CD14-positive monocyte (primary cell): ENCODE results near the gene CD276. TPM values are rescaled to one million over a fixed set of nuclear protein-coding genes. Genes with fewer than 3 reads are reported as not detected.
"Not testable (repeated sequence)": the region's sequence is repeated elsewhere in the genome, so short reads cannot be mapped to it uniquely, and the experiment has no call there.

Source experiments
- DNase-seq, 3 donors: peaks; one replicate each; pipeline ENCODE4 v3.0.0-alpha.2; 2011 to 2022
- H2AFZ ChIP-seq: 2 replicates; pipeline ENCODE4 v1.6.0; 2012; ENCODE audit warnings: mild to moderate bottlenecking, low read depth, low read length, inconsistent platforms; ENCODE audit not compliant: insufficient read depth, poor library complexity, severe bottlenecking
- H3K27ac ChIP-seq, 2 donors: 1 replicate in 1 of 2; 2 replicates in 1 of 2; pipeline ENCODE4 v1.5.1; 2012 to 2013; ENCODE audit warnings: low read length in 2 of 2, control low read depth in 1 of 2, inconsistent platforms in 1 of 2, low read depth in 1 of 2, mild to moderate bottlenecking in 1 of 2
- H3K27me3 ChIP-seq, 2 donors: one replicate each; pipeline versions ENCODE4 v1.6.0 to v1.6.1; 2011 to 2013; ENCODE audit warnings: low read length in 2 of 2; ENCODE audit not compliant: control insufficient read depth in 2 of 2, insufficient read depth in 2 of 2
- H3K36me3 ChIP-seq, 2 donors: replicated peaks in 1 of 2; 1 replicate in 1 of 2; 2 replicates in 1 of 2; pipeline versions ENCODE4 v1.5.1 to v1.6.1; 2012 to 2013; ENCODE audit warnings: low read length in 2 of 2, control low read depth in 1 of 2, inconsistent platforms in 1 of 2, mild to moderate bottlenecking in 1 of 2; ENCODE audit not compliant: insufficient read depth in 2 of 2, control insufficient read depth in 1 of 2
- H3K4me1 ChIP-seq, 2 donors: 1 replicate in 1 of 2; 2 replicates in 1 of 2; pipeline versions ENCODE4 v1.5.1 to v1.6.1; 2012 to 2013; ENCODE audit warnings: low read length in 2 of 2, control low read depth in 1 of 2, inconsistent platforms in 1 of 2, mild to moderate bottlenecking in 1 of 2, moderate library complexity in 1 of 2; ENCODE audit not compliant: insufficient read depth in 2 of 2, control insufficient read depth in 1 of 2
- H3K4me2 ChIP-seq: replicated peaks from 2 replicates; pipeline ENCODE3; 2012; ENCODE audit warnings: low read length, moderate library complexity, mild to moderate bottlenecking; ENCODE audit not compliant: poor library complexity, severe bottlenecking; ENCODE audit errors: extremely low read depth
- H3K4me3 ChIP-seq, 3 experiments: fragments of 200-600 bp in 1 of 3; sonication (generic) in 1 of 3; replicated peaks in 1 of 3; 1 replicate in 2 of 3; 2 replicates in 1 of 3; pipeline ENCODE4 v1.5.1; 2011 to 2013; ENCODE audit warnings: low read length in 3 of 3, mild to moderate bottlenecking in 3 of 3, control low read depth in 2 of 3, low read depth in 2 of 3, inconsistent platforms in 1 of 3, moderate library complexity in 1 of 3
- H3K79me2 ChIP-seq: 2 replicates; pipeline ENCODE4 v1.6.0; 2012; ENCODE audit warnings: mild to moderate bottlenecking, control low read depth, inconsistent platforms, low read length, moderate library complexity; ENCODE audit not compliant: insufficient read depth
- H3K9ac ChIP-seq: 2 replicates; pipeline ENCODE4 v1.6.0; 2017; ENCODE audit warnings: low read length, mild to moderate bottlenecking; ENCODE audit not compliant: insufficient read depth, poor library complexity, severe bottlenecking
- H3K9me3 ChIP-seq, 2 donors: replicated peaks in 1 of 2; 1 replicate in 1 of 2; 2 replicates in 1 of 2; pipeline versions ENCODE4 v1.5.1 to v1.6.1; 2012 to 2013; ENCODE audit warnings: low read length in 2 of 2, control low read depth in 1 of 2; ENCODE audit not compliant: control insufficient read depth in 1 of 2, insufficient read depth in 1 of 2
- H4K20me1 ChIP-seq: 2 replicates; pipeline ENCODE4 v1.6.0; 2012; ENCODE audit warnings: mild to moderate bottlenecking, low read length, control low read depth, moderate library complexity; ENCODE audit not compliant: insufficient read depth
- H3K27ac Mint-ChIP-seq, 7 donors: one replicate each; pipeline ENCODE4 v1.8.0; 2020; ENCODE audit warnings: mild to moderate bottlenecking in 7 of 7, mixed read lengths in 7 of 7, moderate library complexity in 6 of 7, inconsistent platforms in 2 of 7
- H3K27me3 Mint-ChIP-seq, 3 donors: one replicate each; pipeline ENCODE4 v1.8.0; 2021 to 2022; ENCODE audit warnings: low read depth in 3 of 3, mild to moderate bottlenecking in 3 of 3, mixed read lengths in 3 of 3, moderate library complexity in 3 of 3, inconsistent platforms in 1 of 3
- H3K36me3 Mint-ChIP-seq, 2 donors: one replicate each; pipeline ENCODE4 v1.8.0; 2020; ENCODE audit warnings: mixed read lengths in 2 of 2, inconsistent platforms in 1 of 2, mild to moderate bottlenecking in 1 of 2
- H3K4me1 Mint-ChIP-seq: one replicate; pipeline ENCODE4 v1.8.0; 2020; ENCODE audit warnings: mild to moderate bottlenecking, mixed read lengths
- H3K4me3 Mint-ChIP-seq, 2 donors: one replicate each; pipeline ENCODE4 v1.8.0; 2020; ENCODE audit warnings: mild to moderate bottlenecking in 2 of 2, mixed read lengths in 2 of 2, moderate library complexity in 1 of 2
- H3K9me3 Mint-ChIP-seq, 7 donors: one replicate each; pipeline ENCODE4 v1.8.0; 2020 to 2022; ENCODE audit warnings: mixed read lengths in 7 of 7, mild to moderate bottlenecking in 6 of 7, moderate library complexity in 6 of 7, inconsistent platforms in 2 of 7
- WGBS: methylation state at CpG from one replicate; pipeline ENCODE4 v1.1.5; 2013; ENCODE audit warnings: missing lambda C conversion rate; ENCODE audit not compliant: insufficient coverage; 5-methylcytosine and 5-hydroxymethylcytosine counted together
- intact Hi-C, 2 donors: fragments of 100-400 bp; cut with micrococcal nuclease; formaldehyde crosslinking; loops; one replicate each; pipeline versions ENCODE4 v1.15.0 to v1.15.1; 2023
- polyA plus RNA-seq, 3 donors: library from polyadenylated mRNA; depleted of rRNA in 1 of 3; unstranded in 2 of 3; stranded (reverse) in 1 of 3; fragments of 300-500 nt in 2 of 3; fragments of >200 nt in 1 of 3; fragmentation: Illumina TruSeq in 2 of 3; gene quantifications; 1 replicate in 2 of 3; 2 replicates in 1 of 3; pipeline ENCODE4 v1.2.3, GENCODE V29; 2012 to 2021

Gene CD276
- polyA plus RNA-seq, 3 donors, result 0.52 to 0.72 (median 0.64) TPM

DNA sequence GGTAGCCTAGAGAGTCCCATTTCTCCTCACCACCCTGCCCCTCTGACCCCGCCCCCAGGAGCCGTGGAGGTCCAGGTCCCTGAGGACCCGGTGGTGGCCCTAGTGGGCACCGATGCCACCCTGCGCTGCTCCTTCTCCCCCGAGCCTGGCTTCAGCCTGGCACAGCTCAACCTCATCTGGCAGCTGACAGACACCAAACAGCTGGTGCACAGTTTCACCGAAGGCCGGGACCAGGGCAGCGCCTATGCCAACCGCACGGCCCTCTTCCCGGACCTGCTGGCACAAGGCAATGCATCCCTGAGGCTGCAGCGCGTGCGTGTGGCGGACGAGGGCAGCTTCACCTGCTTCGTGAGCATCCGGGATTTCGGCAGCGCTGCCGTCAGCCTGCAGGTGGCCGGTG, 19.4 kb downstream of the CD276 start:
- not testable (repeated sequence) for H3K27ac Mint-ChIP-seq, H3K4me1 ChIP-seq, H3K79me2 ChIP-seq, H3K9me3 Mint-ChIP-seq, H3K4me2 ChIP-seq, H3K36me3 ChIP-seq, H3K27ac ChIP-seq, H3K4me3 Mint-ChIP-seq, H4K20me1 ChIP-seq, H2AFZ ChIP-seq, H3K27me3 ChIP-seq, H3K4me1 Mint-ChIP-seq, DNase-seq, H3K9me3 ChIP-seq, H3K9ac ChIP-seq, H3K4me3 ChIP-seq, H3K36me3 Mint-ChIP-seq
- 93% methylated on average over 23 of the region's 23 CpGs for WGBS
- intact Hi-C loops, result loop anchor here (5.0 kb wide), 3 partner anchors 66 to 421 kb away; no protein-coding TSS in a partner anchor
- H3K27me3 Mint-ChIP-seq, result peaks cover 23 to 28% (median 24%) of the 10 kb centered on the region in 3 donors

DNA sequence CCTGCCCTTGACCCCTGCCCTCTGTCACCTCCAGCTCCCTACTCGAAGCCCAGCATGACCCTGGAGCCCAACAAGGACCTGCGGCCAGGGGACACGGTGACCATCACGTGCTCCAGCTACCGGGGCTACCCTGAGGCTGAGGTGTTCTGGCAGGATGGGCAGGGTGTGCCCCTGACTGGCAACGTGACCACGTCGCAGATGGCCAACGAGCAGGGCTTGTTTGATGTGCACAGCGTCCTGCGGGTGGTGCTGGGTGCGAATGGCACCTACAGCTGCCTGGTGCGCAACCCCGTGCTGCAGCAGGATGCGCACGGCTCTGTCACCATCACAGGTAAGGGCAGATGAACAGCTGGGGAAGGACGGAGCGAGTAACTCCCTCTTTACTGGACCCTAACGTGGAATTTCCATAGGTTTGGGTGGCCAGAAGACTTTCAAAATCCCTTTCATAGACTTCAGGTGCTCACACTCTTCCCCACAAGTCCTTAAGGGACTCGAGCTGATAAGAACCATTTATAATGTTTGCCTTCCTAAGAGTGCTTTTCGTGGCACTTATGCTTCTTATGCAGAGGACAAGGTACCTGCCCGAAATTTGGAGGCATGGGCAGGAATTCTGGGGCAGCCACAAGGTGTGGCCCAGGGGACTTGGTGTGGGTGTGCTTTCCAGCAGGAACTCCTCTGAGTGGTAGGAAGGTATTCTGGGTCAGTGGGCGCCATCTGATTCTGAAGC, 20.1 kb downstream of the CD276 start:
- H2AFZ ChIP-seq, H3K4me2 ChIP-seq, H3K27ac ChIP-seq, H3K27me3 ChIP-seq, H3K9me3 Mint-ChIP-seq, H3K4me1 Mint-ChIP-seq, DNase-seq, H3K36me3 Mint-ChIP-seq, H3K79me2 ChIP-seq, H4K20me1 ChIP-seq, H3K4me3 ChIP-seq, H3K4me3 Mint-ChIP-seq, H3K4me1 ChIP-seq, H3K36me3 ChIP-seq, H3K27ac Mint-ChIP-seq, H3K9ac ChIP-seq, H3K9me3 ChIP-seq: not testable (repeated sequence)
- intact Hi-C loops, result loop anchor here (2.0 to 5.0 kb wide), 4 partner anchors 67 to 422 kb away; no protein-coding TSS in a partner anchor
- H3K27me3 Mint-ChIP-seq, result peaks cover 16 to 23% (median 17%) of the 10 kb centered on the region in 3 donors
- 90% methylated on average over 17 of the region's 23 CpGs for WGBS
